A673 (cell line): ENCODE results near the gene SHANK1.
"Not testable (repeated sequence)": the region's sequence is repeated elsewhere in the genome, so short reads cannot be mapped to it uniquely, and the experiment has no call there.

Source experiments
- EZH2 ChIP-seq: fragments of 200-600 bp; sonication (generic); IDR thresholded peaks from 2 replicates; pipeline ENCODE4 v1.6.1; 2017; ENCODE audit warnings: borderline replicate concordance, low read depth, mild to moderate bottlenecking, mixed read lengths, antibody characterized with exemption, low read length; ENCODE audit not compliant: poor library complexity, severe bottlenecking
- TF ChIP-seq, protein P1 (sequence below): fragments of 300-800, 200-600 bp; sonication (generic); conservative IDR thresholded peaks from 2 replicates; pipeline ENCODE4 v1.5.1; 2017; ENCODE audit warnings: low read depth, mild to moderate bottlenecking, antibody characterized with exemption, low read length, moderate library complexity, mixed read lengths

DNA sequence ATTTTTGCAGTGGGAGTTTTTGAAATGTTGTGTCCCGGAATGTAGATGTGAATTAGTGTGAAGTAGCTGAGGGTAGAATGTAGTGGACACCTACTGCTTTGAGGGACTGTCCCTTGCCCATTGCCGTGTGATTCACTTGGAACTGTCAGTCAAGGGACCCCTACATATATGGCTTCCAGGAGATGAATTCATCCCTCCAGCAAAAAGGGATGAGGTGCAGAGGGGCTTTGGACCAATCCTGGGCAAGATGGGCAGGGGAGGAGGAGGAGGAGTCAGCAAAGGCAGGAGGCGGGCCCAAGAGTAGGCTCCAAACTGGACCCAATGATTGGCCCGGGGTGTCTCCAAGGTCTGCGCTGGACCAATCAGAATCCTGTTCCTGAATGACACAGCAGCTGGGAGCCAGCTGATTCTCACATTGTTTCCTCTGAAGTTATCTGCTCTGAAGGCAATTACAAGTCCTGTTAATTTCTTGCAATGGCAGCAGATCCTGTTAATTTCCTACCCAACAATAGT lies 99.2 kb downstream of the SHANK1 start:
- TF ChIP-seq, protein P1, sequence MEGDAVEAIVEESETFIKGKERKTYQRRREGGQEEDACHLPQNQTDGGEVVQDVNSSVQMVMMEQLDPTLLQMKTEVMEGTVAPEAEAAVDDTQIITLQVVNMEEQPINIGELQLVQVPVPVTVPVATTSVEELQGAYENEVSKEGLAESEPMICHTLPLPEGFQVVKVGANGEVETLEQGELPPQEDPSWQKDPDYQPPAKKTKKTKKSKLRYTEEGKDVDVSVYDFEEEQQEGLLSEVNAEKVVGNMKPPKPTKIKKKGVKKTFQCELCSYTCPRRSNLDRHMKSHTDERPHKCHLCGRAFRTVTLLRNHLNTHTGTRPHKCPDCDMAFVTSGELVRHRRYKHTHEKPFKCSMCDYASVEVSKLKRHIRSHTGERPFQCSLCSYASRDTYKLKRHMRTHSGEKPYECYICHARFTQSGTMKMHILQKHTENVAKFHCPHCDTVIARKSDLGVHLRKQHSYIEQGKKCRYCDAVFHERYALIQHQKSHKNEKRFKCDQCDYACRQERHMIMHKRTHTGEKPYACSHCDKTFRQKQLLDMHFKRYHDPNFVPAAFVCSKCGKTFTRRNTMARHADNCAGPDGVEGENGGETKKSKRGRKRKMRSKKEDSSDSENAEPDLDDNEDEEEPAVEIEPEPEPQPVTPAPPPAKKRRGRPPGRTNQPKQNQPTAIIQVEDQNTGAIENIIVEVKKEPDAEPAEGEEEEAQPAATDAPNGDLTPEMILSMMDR = not testable (repeated sequence)
- not testable (repeated sequence) for TF ChIP-seq EZH2
